HepG2 (cell line): ENCODE results near the gene BCAS3. TPM values are rescaled to one million over a fixed set of nuclear protein-coding genes. Genes with fewer than 3 reads are reported as not detected.

Source experiments
- ATAC-seq: fragments of 200-7000 bp; cut with Tn5 transposase; 3 replicates; pipeline ENCODE4 v1.9.1; 2020; ENCODE audit warnings: mild to moderate bottlenecking, moderate library complexity
- BruUV-seq: library from RNA; stranded (reverse); fragments of 400-500 nt; replicated peaks from 2 replicates; lab custom pipeline; 2021; lab: Mats Ljungman, UMichigan
- CTCF ChIA-PET: fragments of 300-600 bp; formaldehyde crosslinking; extraction: SDS; loops from one replicate; lab custom pipeline; 2021; ENCODE audit warnings: low total read pairs, inconsistent platforms, low intra/inter-chr PET ratio; lab: Yijun Ruan, JAX
- POLR2A ChIA-PET: fragments of 350-600 bp; sonication (Branson Sonifier 250); formaldehyde crosslinking; loops from one replicate; lab custom pipeline; 2020; ENCODE audit warnings: antibody characterized with exemption, inconsistent platforms; lab: Yijun Ruan, JAX
- DNase-seq: peaks from one replicate; pipeline ENCODE4 v3.0.0-alpha.2; 2015; ENCODE audit warnings: low spot score
- FAIRE-seq: peaks from 3 replicates; lab custom pipeline; 2011; peaks lifted over from hg19 to GRCh38; lab: Jason Lieb, UNC
- H2AFZ ChIP-seq: one replicate; pipeline ENCODE4 v1.6.1; 2011; ENCODE audit warnings: low read length, inconsistent platforms
- H3K27ac ChIP-seq: fragments of 300-600 bp; 3 replicates; pipeline ENCODE4 v1.8.0; 2011; ENCODE audit warnings: mixed run types, mild to moderate bottlenecking, mixed read lengths, low read length, inconsistent platforms; ENCODE audit not compliant: insufficient read depth; ENCODE audit errors: extremely low read length
- H3K27me3 ChIP-seq, 2 experiments: fragments of 200-600 bp in 1 of 2; 2 replicates in 1 of 2; 3 replicates in 1 of 2; pipeline versions ENCODE4 v1.6.0 to v1.8.0; 2011; ENCODE audit warnings: low read length in 2 of 2, mild to moderate bottlenecking in 2 of 2, moderate library complexity in 2 of 2, inconsistent platforms in 1 of 2; ENCODE audit not compliant: insufficient read depth in 2 of 2, control insufficient read depth in 1 of 2
- H3K36me3 ChIP-seq, 2 experiments: fragments of 200-600 bp in 1 of 2; replicated peaks in 1 of 2; 2 replicates in 1 of 2; 3 replicates in 1 of 2; pipeline versions ENCODE4 v1.5.1 to v1.8.0; 2011; ENCODE audit warnings: low read length in 2 of 2, inconsistent platforms in 1 of 2; ENCODE audit not compliant: insufficient read depth in 2 of 2, control insufficient read depth in 1 of 2
- H3K4me1 ChIP-seq: 2 replicates; pipeline ENCODE4 v1.5.1; 2012; ENCODE audit warnings: low read length, inconsistent platforms; ENCODE audit not compliant: insufficient read depth
- H3K4me2 ChIP-seq: 2 replicates; pipeline ENCODE4 v1.6.0; 2011; ENCODE audit warnings: low read depth, low read length, inconsistent platforms
- H3K4me3 ChIP-seq, 3 experiments: fragments of 200-600 bp in 1 of 3; sonication (generic), shearing (Covaris generic) in 1 of 3; replicated peaks in 1 of 3; 2 replicates each; pipeline ENCODE4 v1.5.1; 2011 to 2016; ENCODE audit warnings: low read length in 3 of 3, inconsistent platforms in 2 of 3, low read depth in 2 of 3, mild to moderate bottlenecking in 2 of 3, control low read depth in 1 of 3, mixed read lengths in 1 of 3; ENCODE audit not compliant: insufficient read depth in 1 of 3
- H3K79me2 ChIP-seq: one replicate; pipeline ENCODE4 v1.6.1; 2011; ENCODE audit warnings: low read length, inconsistent platforms; ENCODE audit not compliant: insufficient read depth
- H3K9ac ChIP-seq: 2 replicates; pipeline ENCODE4 v1.6.0; 2011; ENCODE audit warnings: mild to moderate bottlenecking, low read depth, low read length, inconsistent platforms; ENCODE audit not compliant: insufficient read depth
- H3K9me3 ChIP-seq: 2 replicates; pipeline ENCODE4 v1.5.1; 2012; ENCODE audit warnings: mild to moderate bottlenecking, low read length
- H4K20me1 ChIP-seq: 2 replicates; pipeline ENCODE4 v1.6.0; 2011; ENCODE audit warnings: inconsistent platforms, mild to moderate bottlenecking, low read length, moderate library complexity; ENCODE audit not compliant: insufficient read depth
- EED ChIP-seq: sonication (generic); formaldehyde crosslinking; IDR thresholded peaks from 2 replicates; pipeline ENCODE4 v1.5.0; 2020; ENCODE audit warnings: mild to moderate bottlenecking, missing genetic modification reagents
- GFI1 ChIP-seq: sonication (generic); formaldehyde crosslinking; IDR thresholded peaks from 2 replicates; pipeline ENCODE4 v1.5.0; 2020; ENCODE audit warnings: missing genetic modification reagents, mild to moderate bottlenecking, borderline replicate concordance
- KLF13 ChIP-seq: sonication (generic); formaldehyde crosslinking; IDR thresholded peaks from 2 replicates; pipeline ENCODE4 v1.4.0; 2020; ENCODE audit warnings: mild to moderate bottlenecking, missing genetic modification reagents
- MED1 ChIP-seq: sonication (generic); formaldehyde crosslinking; IDR thresholded peaks from 2 replicates; pipeline ENCODE4 v1.4.0; 2020; ENCODE audit warnings: missing genetic modification reagents
- POLR2AphosphoS2 ChIP-seq: IDR thresholded peaks from 2 replicates; pipeline ENCODE4 v1.6.1; 2011; ENCODE audit warnings: low read depth, low read length, improper control_type of control experiment
- RFX3 ChIP-seq: IDR thresholded peaks from 2 replicates; pipeline ENCODE4 v1.6.1; 2016; ENCODE audit warnings: missing biosample characterization, missing genetic modification reagents
- SMYD3 ChIP-seq: sonication (generic); formaldehyde crosslinking; IDR thresholded peaks from 2 replicates; pipeline ENCODE4 v1.8.1; 2023; ENCODE audit warnings: mild to moderate bottlenecking, missing genetic modification reagents
- XRCC5 ChIP-seq: fragments of 200-400 bp; formaldehyde crosslinking; optimal IDR thresholded peaks from 2 replicates; pipeline ENCODE3; 2017; ENCODE audit warnings: mild to moderate bottlenecking, low read length
- ZBTB20 ChIP-seq: sonication (generic); formaldehyde crosslinking; IDR thresholded peaks from 2 replicates; pipeline ENCODE4 v1.8.1; 2023; ENCODE audit warnings: missing genetic modification reagents, low read depth, mild to moderate bottlenecking, borderline replicate concordance
- ZBTB38 ChIP-seq: sonication (generic); formaldehyde crosslinking; IDR thresholded peaks from 2 replicates; pipeline ENCODE4 v1.5.1; 2020; ENCODE audit warnings: mild to moderate bottlenecking, missing genetic modification reagents
- ZBTB8A ChIP-seq: sonication (generic); formaldehyde crosslinking; IDR thresholded peaks from 2 replicates; pipeline ENCODE4 v1.4.0; 2020; ENCODE audit warnings: mild to moderate bottlenecking, low read depth, missing genetic modification reagents, borderline replicate concordance
- ZFP1 ChIP-seq: IDR thresholded peaks from 2 replicates; pipeline ENCODE4 v1.6.1; 2016
- ZKSCAN8 ChIP-seq: IDR thresholded peaks from 2 replicates; pipeline ENCODE4 v1.6.1; 2016; ENCODE audit warnings: borderline replicate concordance, missing genetic modification reagents, missing compliant biosample characterization
- ZNF343 ChIP-seq: sonication (generic); formaldehyde crosslinking; IDR thresholded peaks from 2 replicates; pipeline ENCODE4 v1.4.0; 2020; ENCODE audit warnings: mild to moderate bottlenecking, missing genetic modification reagents
- ZNF367 ChIP-seq: sonication (generic); formaldehyde crosslinking; IDR thresholded peaks from 2 replicates; pipeline ENCODE4 v1.4.0; 2020; ENCODE audit warnings: missing genetic modification reagents, borderline replicate concordance
- ZNF460 ChIP-seq: sonication (generic); formaldehyde crosslinking; IDR thresholded peaks from 2 replicates; pipeline ENCODE4 v1.5.1; 2020; ENCODE audit warnings: missing genetic modification reagents, mild to moderate bottlenecking, borderline replicate concordance
- ZNF670 ChIP-seq: sonication (generic); formaldehyde crosslinking; IDR thresholded peaks from 2 replicates; pipeline ENCODE4 v1.8.0; 2022; ENCODE audit warnings: mild to moderate bottlenecking, missing genetic modification reagents, borderline replicate concordance
- ZNF790 ChIP-seq: sonication (generic); formaldehyde crosslinking; IDR thresholded peaks from 2 replicates; pipeline ENCODE4 v1.8.0; 2022; ENCODE audit warnings: missing genetic modification reagents, mild to moderate bottlenecking, borderline replicate concordance
- ZSCAN31 ChIP-seq: sonication (generic); formaldehyde crosslinking; IDR thresholded peaks from 2 replicates; pipeline ENCODE4 v1.5.0; 2020; ENCODE audit warnings: low read depth, mild to moderate bottlenecking, missing genetic modification reagents
- WGBS: methylation state at CpG from one replicate; pipeline ENCODE4 v1.1.6; 2017; ENCODE audit warnings: low lambda C conversion rate; 5-methylcytosine and 5-hydroxymethylcytosine counted together
- in situ Hi-C: cut with HindIII; loops from 2 replicates; pipeline ENCODE4 v1.10.0; 2017; ENCODE audit warnings: low pct_unique_long_range_greater_than_20kb; ENCODE audit not compliant: extremely low pct_ligation_motif_present
- intact Hi-C: fragments of 100-400 bp; cut with micrococcal nuclease; formaldehyde crosslinking; loops from one replicate; pipeline ENCODE4 v1.10.0; 2022; ENCODE audit not compliant: unreplicated experiment
- polyA plus RNA-seq, 8 experiments: library from polyadenylated mRNA; depleted of rRNA in 3 of 8; stranded (reverse) in 7 of 8; unstranded in 1 of 8; fragments of >200 nt; fragmentation: Illumina TruSeq in 4 of 8; extraction: Trizol in 4 of 8; gene quantifications; 2 replicates each; pipeline versions ENCODE4 v1.2.1 to v1.2.3, GENCODE V29; 2011 to 2016; ENCODE audit warnings: low read depth in 4 of 8, missing spikeins in 1 of 8, mixed read lengths in 1 of 8; ENCODE audit not compliant: insufficient read depth in 1 of 8
- total RNA-seq, 5 experiments: library from RNA; depleted of rRNA; stranded (reverse); fragments of >200 nt; fragmentation: Illumina TruSeq; extraction: Trizol; gene quantifications; 2 replicates each; pipeline ENCODE4 v1.2.3, GENCODE V29; 2016; ENCODE audit warnings: low read depth in 1 of 5
- TF ChIP-seq, protein P1 (sequence below): IDR thresholded peaks from 2 replicates; pipeline ENCODE4 v1.6.1; 2012; ENCODE audit warnings: low read length, improper control_type of control experiment

The BCAS3 gene
- total and polyA plus RNA-seq, 2 of the 13 experiments (the other 11 are each of a cell fraction or from before 2014, with no cell fraction given) = 10.7 to 11.2 TPM

DNA sequence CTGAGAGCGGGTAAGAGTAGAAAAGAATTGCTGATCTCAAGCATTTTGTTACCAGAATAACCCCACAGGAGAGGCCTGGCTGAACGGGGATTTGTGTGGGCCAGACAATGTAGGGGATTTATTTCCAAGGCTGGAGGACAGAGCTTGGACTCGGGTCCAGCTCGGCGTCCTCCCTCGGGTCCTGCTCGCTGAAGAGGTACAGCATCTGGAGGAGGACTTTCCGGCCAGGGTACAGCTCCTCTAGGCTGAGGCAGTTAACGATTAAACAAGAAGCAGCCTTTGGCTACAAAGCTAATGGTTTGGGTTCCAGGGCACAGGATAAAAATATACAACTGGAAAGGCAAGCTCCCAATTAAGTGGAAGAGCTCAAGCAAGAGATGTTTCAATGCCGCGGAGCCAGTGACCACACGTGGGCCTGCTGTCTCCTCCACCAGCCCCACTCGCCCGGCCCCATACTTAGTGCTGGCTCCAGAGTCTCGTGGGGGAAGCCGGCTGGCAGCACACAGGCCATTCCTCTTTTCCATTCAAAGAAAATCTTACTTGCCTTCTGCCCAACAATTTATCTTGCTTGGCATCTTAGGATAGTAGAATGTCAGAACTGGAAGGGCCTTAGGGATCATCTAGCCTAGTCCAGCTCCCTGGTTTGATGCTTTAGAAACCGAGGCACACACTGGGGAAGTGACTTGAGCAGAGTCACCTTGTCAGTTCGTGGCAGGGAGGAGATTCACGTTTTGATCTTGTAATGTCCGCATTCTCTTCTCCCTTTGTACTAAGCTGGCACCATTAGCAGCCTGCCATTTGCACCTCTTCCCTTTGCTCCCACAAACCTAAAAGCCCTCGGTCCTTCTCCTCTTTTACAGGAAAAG, 636.0 kb downstream of the BCAS3 start (continued):
- no peak for TF ChIP-seq ZFP1 (CRISPR knock-in tag)
- TF ChIP-seq ZNF460 (CRISPR knock-in tag) = no peak

DNA sequence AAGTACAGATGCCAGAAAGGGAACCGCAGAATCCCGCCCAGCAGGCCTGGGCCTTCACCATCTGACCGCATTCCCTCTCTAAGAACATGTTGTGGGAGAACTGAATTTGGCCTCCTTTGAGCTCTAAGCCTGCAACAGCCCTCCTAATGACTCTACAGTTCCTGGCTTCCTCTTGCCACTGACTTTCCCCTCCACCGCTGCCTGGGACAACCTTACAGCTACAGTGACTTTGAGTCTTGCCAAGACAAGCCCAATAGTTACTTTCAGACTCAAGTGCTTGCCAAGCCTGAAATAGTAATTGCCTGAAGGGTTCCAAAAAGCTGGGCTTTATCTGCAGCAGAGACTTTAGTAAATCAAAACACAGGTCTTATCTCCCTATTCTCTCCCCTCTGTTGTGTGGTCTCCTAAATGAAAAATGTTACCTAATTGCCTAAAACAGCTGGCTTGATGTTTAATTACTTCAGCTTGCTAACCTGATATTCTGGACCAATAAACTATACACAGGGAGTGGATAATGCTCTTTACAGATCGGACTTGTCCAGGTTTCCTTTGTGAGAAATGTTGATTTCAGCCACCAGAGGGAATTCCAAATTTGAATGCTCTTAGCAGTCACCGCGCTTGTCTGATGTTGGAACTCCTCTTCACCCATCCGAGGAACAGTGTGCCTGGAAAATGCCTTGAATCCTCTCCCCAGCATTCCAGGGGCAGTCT, 636.9 kb downstream of the BCAS3 start:
- BruUV-seq = no TSS peak
- FAIRE-seq = no peak
- TF ChIP-seq MED1 (no peak), ZSCAN31 (CRISPR knock-in tag) (no peak), ZNF670 (CRISPR knock-in tag) (no peak), ZBTB20 (CRISPR knock-in tag) (no peak), ZKSCAN8 (CRISPR knock-in tag) (no peak), EED (CRISPR knock-in tag) (no peak), KLF13 (CRISPR knock-in tag) (0 out of 2 replicates have a peak, but pooled peaks have one; percentile 4), ZNF790 (CRISPR knock-in tag) (0 out of 2 replicates have a peak, but pooled peaks have one; percentile 43), ZBTB8A (CRISPR knock-in tag) (no peak), ZNF367 (CRISPR knock-in tag) (no peak), GFI1 (CRISPR knock-in tag) (0 out of 2 replicates have a peak, but pooled peaks have one; percentile 2), RFX3 (CRISPR knock-in tag) (no peak), XRCC5 (no peak), SMYD3 (CRISPR knock-in tag) (no peak), ZBTB38 (CRISPR knock-in tag) (no peak), ZNF343 (CRISPR knock-in tag) (no peak), POLR2AphosphoS2 (no peak)
- TF ChIP-seq, protein P1, sequence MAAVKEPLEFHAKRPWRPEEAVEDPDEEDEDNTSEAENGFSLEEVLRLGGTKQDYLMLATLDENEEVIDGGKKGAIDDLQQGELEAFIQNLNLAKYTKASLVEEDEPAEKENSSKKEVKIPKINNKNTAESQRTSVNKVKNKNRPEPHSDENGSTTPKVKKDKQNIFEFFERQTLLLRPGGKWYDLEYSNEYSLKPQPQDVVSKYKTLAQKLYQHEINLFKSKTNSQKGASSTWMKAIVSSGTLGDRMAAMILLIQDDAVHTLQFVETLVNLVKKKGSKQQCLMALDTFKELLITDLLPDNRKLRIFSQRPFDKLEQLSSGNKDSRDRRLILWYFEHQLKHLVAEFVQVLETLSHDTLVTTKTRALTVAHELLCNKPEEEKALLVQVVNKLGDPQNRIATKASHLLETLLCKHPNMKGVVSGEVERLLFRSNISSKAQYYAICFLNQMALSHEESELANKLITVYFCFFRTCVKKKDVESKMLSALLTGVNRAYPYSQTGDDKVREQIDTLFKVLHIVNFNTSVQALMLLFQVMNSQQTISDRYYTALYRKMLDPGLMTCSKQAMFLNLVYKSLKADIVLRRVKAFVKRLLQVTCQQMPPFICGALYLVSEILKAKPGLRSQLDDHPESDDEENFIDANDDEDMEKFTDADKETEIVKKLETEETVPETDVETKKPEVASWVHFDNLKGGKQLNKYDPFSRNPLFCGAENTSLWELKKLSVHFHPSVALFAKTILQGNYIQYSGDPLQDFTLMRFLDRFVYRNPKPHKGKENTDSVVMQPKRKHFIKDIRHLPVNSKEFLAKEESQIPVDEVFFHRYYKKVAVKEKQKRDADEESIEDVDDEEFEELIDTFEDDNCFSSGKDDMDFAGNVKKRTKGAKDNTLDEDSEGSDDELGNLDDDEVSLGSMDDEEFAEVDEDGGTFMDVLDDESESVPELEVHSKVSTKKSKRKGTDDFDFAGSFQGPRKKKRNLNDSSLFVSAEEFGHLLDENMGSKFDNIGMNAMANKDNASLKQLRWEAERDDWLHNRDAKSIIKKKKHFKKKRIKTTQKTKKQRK = no peak

More for the DNA sequence above, 636.9 kb downstream of the BCAS3 start:
- Histone ChIP-seq H2AFZ (no peak overlapping the region), H3K4me3 (no peak overlapping the region), H3K9me3 (no peaks in the 10 kb centered on the region), H3K79me2 (no peaks in the 10 kb centered on the region), H3K9ac (no peak overlapping the region), H3K36me3 (no peaks in the 10 kb centered on the region), H3K4me2 (0 out of 2 replicates have a peak overlapping the region, but pooled peaks have one; percentile 63), H3K4me1 (peaks cover 55% of the 10 kb centered on the region), H3K27me3 (no peaks in the 10 kb centered on the region), H4K20me1 (no peaks in the 10 kb centered on the region), H3K27ac (no peak overlapping the region)
- ATAC-seq (peak; percentile 10; the same call in 1 of the 3 replicates), DNase-seq (no peak)
- 93% methylated on average over 8 of the region's 8 CpGs for WGBS
- intact Hi-C loops (no loop called here), in situ Hi-C loops (no loop called here)
- POLR2A ChIA-PET = interaction anchor here (1.4 kb wide), 1 partner anchor 22 kb away, joined by 7 read pairs; no protein-coding TSS in a partner anchor
- CTCF ChIA-PET = no interaction called here
